K562 (cell line): ENCODE results near the gene MMP20. TPM values are rescaled to one million over a fixed set of nuclear protein-coding genes. Genes with fewer than 3 reads are reported as not detected.

Experiments
- BACH1 ChIP-seq: fragments of 200-800 bp; sonication (Bioruptor generic); IDR thresholded peaks from 2 replicates; pipeline ENCODE4 v1.6.1; 2016; ENCODE audit warnings: missing genetic modification characterization, missing compliant biosample characterization
- CREB1 ChIP-seq, 2 experiments: sonication (generic) in 1 of 2; formaldehyde crosslinking in 1 of 2; IDR thresholded peaks; 2 replicates each; pipeline versions ENCODE4 v1.6.1 to v1.8.0; 2012 to 2022; ENCODE audit warnings: inconsistent platforms in 1 of 2, mild to moderate bottlenecking in 1 of 2, missing genetic modification reagents in 1 of 2, moderate library complexity in 1 of 2
- GATAD2A ChIP-seq: fragments of 450-650 bp; IDR thresholded peaks from 2 replicates; pipeline ENCODE4 v1.6.1; 2017
- SRSF9 ChIP-seq: fragments of 200-400 bp; formaldehyde crosslinking; IDR thresholded peaks from 2 replicates; pipeline ENCODE4 v1.6.1; 2017; ENCODE audit warnings: low read depth, low read length, borderline replicate concordance
- TEAD2 ChIP-seq: fragments of 450-650 bp; IDR thresholded peaks from 2 replicates; pipeline ENCODE4 v1.6.1; 2016; ENCODE audit warnings: missing genetic modification characterization, control low read depth, missing compliant biosample characterization
- ZNF561 ChIP-seq: fragments of 450-650 bp; formaldehyde crosslinking; conservative IDR thresholded peaks from 2 replicates; pipeline ENCODE4 v1.4.0; 2020; ENCODE audit warnings: mild to moderate bottlenecking, moderate library complexity
- polyA plus RNA-seq, 8 experiments: library from polyadenylated mRNA; depleted of rRNA in 4 of 8; stranded (reverse) in 5 of 8; unstranded in 3 of 8; fragments of >200 nt; fragmentation: Nextera tagmentation in 2 of 8; fragmentation: Illumina TruSeq in 1 of 8; extraction: Ambion mirVana in 2 of 8; extraction: Trizol in 1 of 8; gene quantifications; 2 replicates each; pipeline versions ENCODE4 v1.2.1 to v1.2.3, GENCODE V29; 2011 to 2014; ENCODE audit warnings: inconsistent platforms in 1 of 8, missing spikeins in 1 of 8
- total RNA-seq, 7 experiments: library from RNA; depleted of rRNA in 6 of 7; stranded (reverse); fragments of >200 nt in 6 of 7; fragmentation: Illumina TruSeq in 2 of 7; extraction: Trizol in 2 of 7; gene quantifications; 2 replicates each; pipeline versions ENCODE4 v1.2.1 to v1.2.3, GENCODE V29; 2011 to 2021; ENCODE audit warnings: low replicate concordance in 1 of 7
- TF ChIP-seq, protein P1 (sequence below): fragments of 250-450 bp; sonication (Bioruptor Pico); IDR thresholded peaks from 2 replicates; pipeline ENCODE4 v1.4.0; 2020
- TF ChIP-seq, protein P2 (sequence below), 3 experiments: IDR thresholded peaks in 2 of 3; conservative IDR thresholded peaks in 1 of 3; 2 replicates each; pipeline ENCODE4 v1.5.1; 2011 to 2012; ENCODE audit warnings: low read length in 3 of 3, mild to moderate bottlenecking in 3 of 3, control low read depth in 2 of 3, improper control_type of control experiment in 1 of 3, inconsistent platforms in 1 of 3, low read depth in 1 of 3, mixed read lengths in 1 of 3, moderate library complexity in 1 of 3; ENCODE audit not compliant: insufficient read depth in 2 of 3
- TF ChIP-seq, protein P3 (sequence below), 2 experiments: fragments of 450-650 bp in 1 of 2; sonication (generic) in 1 of 2; formaldehyde crosslinking in 1 of 2; IDR thresholded peaks; 2 replicates each; pipeline versions ENCODE4 v1.7.1 to v1.9.0; 2016 to 2022; ENCODE audit warnings: inconsistent platforms in 1 of 2, mild to moderate bottlenecking in 1 of 2, missing genetic modification reagents in 1 of 2

Gene MMP20
- total and polyA plus RNA-seq, 9 of the 15 experiments (the other 6 are each of a cell fraction or from before 2014, with no cell fraction given), result not detected

DNA sequence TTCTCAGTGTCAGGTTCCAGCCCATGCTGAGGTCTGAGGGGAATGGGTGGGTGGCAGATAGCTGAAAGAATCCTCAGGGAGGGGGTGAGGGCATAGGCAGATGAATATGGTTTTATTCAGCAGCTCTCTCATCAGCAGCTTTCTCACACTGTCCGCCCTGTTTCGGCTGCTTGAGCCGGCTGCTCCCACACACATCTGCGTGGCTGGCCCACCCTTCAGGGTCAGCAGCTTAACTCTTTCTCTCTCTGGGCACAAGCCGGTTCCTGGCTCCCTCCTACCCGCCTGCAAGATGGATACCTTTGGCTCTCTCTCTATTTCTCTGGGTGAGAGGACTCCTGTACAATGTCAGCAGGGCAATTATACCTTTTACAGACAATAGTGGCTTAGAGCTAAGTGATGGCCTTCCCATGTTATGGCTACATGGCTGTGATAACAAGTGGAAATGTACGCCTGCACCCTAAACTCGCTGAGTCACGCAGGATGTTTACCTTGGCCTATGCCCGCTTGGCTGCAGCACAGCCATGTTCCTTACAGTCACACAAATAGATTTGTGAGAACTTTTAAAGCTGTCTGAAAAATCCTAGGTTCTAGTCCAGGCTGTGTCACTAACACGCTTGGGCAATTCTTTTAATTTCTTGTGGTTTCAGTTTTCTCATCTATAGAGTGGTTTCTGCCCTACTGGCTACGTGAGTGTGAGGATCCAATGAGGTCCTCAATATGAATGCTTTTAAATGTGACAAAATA lies 4.1 kb downstream of the MMP20 start (continued):
- TF ChIP-seq, protein P1, sequence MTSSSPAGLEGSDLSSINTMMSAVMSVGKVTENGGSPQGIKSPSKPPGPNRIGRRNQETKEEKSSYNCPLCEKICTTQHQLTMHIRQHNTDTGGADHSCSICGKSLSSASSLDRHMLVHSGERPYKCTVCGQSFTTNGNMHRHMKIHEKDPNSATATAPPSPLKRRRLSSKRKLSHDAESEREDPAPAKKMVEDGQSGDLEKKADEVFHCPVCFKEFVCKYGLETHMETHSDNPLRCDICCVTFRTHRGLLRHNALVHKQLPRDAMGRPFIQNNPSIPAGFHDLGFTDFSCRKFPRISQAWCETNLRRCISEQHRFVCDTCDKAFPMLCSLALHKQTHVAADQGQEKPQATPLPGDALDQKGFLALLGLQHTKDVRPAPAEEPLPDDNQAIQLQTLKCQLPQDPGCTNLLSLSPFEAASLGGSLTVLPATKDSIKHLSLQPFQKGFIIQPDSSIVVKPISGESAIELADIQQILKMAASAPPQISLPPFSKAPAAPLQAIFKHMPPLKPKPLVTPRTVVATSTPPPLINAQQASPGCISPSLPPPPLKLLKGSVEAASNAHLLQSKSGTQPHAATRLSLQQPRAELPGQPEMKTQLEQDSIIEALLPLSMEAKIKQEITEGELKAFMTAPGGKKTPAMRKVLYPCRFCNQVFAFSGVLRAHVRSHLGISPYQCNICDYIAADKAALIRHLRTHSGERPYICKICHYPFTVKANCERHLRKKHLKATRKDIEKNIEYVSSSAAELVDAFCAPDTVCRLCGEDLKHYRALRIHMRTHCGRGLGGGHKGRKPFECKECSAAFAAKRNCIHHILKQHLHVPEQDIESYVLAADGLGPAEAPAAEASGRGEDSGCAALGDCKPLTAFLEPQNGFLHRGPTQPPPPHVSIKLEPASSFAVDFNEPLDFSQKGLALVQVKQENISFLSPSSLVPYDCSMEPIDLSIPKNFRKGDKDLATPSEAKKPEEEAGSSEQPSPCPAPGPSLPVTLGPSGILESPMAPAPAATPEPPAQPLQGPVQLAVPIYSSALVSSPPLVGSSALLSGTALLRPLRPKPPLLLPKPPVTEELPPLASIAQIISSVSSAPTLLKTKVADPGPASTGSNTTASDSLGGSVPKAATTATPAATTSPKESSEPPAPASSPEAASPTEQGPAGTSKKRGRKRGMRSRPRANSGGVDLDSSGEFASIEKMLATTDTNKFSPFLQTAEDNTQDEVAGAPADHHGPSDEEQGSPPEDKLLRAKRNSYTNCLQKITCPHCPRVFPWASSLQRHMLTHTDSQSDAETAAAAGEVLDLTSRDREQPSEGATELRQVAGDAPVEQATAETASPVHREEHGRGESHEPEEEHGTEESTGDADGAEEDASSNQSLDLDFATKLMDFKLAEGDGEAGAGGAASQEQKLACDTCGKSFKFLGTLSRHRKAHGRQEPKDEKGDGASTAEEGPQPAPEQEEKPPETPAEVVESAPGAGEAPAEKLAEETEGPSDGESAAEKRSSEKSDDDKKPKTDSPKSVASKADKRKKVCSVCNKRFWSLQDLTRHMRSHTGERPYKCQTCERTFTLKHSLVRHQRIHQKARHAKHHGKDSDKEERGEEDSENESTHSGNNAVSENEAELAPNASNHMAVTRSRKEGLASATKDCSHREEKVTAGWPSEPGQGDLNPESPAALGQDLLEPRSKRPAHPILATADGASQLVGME (CRISPR knock-in tag), result peak; percentile 86; the same call in 1 of the 2 replicates
- TF ChIP-seq, protein P2, sequence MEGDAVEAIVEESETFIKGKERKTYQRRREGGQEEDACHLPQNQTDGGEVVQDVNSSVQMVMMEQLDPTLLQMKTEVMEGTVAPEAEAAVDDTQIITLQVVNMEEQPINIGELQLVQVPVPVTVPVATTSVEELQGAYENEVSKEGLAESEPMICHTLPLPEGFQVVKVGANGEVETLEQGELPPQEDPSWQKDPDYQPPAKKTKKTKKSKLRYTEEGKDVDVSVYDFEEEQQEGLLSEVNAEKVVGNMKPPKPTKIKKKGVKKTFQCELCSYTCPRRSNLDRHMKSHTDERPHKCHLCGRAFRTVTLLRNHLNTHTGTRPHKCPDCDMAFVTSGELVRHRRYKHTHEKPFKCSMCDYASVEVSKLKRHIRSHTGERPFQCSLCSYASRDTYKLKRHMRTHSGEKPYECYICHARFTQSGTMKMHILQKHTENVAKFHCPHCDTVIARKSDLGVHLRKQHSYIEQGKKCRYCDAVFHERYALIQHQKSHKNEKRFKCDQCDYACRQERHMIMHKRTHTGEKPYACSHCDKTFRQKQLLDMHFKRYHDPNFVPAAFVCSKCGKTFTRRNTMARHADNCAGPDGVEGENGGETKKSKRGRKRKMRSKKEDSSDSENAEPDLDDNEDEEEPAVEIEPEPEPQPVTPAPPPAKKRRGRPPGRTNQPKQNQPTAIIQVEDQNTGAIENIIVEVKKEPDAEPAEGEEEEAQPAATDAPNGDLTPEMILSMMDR (IDR thresholded peaks at IDR 0.05 in 2 of 3, conservative IDR thresholded peaks at IDR 0.05 in 1 of 3; ENCODE audit: insufficient read depth in 2 of 3, low read depth in 1 of 3, low read length in 3 of 3), result no peak
- TF ChIP-seq GATAD2A, result no peak
- no peak for TF ChIP-seq ZNF561 (CRISPR knock-in tag)
- TF ChIP-seq, protein P3, sequence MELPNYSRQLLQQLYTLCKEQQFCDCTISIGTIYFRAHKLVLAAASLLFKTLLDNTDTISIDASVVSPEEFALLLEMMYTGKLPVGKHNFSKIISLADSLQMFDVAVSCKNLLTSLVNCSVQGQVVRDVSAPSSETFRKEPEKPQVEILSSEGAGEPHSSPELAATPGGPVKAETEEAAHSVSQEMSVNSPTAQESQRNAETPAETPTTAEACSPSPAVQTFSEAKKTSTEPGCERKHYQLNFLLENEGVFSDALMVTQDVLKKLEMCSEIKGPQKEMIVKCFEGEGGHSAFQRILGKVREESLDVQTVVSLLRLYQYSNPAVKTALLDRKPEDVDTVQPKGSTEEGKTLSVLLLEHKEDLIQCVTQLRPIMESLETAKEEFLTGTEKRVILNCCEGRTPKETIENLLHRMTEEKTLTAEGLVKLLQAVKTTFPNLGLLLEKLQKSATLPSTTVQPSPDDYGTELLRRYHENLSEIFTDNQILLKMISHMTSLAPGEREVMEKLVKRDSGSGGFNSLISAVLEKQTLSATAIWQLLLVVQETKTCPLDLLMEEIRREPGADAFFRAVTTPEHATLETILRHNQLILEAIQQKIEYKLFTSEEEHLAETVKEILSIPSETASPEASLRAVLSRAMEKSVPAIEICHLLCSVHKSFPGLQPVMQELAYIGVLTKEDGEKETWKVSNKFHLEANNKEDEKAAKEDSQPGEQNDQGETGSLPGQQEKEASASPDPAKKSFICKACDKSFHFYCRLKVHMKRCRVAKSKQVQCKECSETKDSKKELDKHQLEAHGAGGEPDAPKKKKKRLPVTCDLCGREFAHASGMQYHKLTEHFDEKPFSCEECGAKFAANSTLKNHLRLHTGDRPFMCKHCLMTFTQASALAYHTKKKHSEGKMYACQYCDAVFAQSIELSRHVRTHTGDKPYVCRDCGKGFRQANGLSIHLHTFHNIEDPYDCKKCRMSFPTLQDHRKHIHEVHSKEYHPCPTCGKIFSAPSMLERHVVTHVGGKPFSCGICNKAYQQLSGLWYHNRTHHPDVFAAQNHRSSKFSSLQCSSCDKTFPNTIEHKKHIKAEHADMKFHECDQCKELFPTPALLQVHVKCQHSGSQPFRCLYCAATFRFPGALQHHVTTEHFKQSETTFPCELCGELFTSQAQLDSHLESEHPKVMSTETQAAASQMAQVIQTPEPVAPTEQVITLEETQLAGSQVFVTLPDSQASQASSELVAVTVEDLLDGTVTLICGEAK (IDR thresholded peaks at IDR 0.05), result no peak
- TF ChIP-seq, protein P3 (CRISPR knock-in tag; IDR thresholded peaks at IDR 0.05), result no peak
- no peak for TF ChIP-seq SRSF9
- TF ChIP-seq TEAD2 (tag), result peak; percentile 88
- TF ChIP-seq CREB1 (IDR thresholded peaks at IDR 0.05), result no peak
- no peak for TF ChIP-seq CREB1 (CRISPR knock-in tag; IDR thresholded peaks at IDR 0.05)
- peak; percentile 92 for TF ChIP-seq BACH1 (tag)
